Activated CD4-positive, CD25-positive, alpha-beta regulatory T cell treated with anti-CD3 and anti-CD28 coated beads, Interleukin-2, amount 50 U/mL, for 16 hours (primary cell): ENCODE data around the gene TTLL9.

Source experiments
- DNase-seq: peaks from one replicate; pipeline ENCODE4 v3.0.0-alpha.2; 2020; ENCODE audit warnings: low read depth, low spot score

The TTLL9 gene

GRCh38 chr20:31857861-31858759 lies 12.3 kb upstream of the TTLL9 start:
- no peak for DNase-seq

DNA sequence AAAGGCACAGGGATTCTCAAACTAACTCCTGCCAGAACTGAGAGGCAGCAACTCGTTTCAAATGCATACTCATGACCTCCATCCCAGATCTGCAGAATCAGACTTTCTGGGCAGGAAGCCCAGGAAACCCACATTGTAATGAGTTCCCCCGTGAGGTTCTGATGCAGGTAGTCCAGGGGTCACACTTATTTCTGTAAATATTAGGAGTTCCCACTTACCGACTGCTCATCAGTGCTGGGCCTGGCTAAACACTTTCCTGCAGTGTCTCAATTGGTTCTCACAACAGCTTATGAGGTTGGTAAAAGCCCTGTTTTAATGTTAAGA lies 11.7 kb upstream of the TTLL9 start:
- DNase-seq: no peak

- DNase-seq: no peak
Observed at GRCh38 chr20:31859266-31859997, 11.0 kb upstream of the TTLL9 start.

DNA sequence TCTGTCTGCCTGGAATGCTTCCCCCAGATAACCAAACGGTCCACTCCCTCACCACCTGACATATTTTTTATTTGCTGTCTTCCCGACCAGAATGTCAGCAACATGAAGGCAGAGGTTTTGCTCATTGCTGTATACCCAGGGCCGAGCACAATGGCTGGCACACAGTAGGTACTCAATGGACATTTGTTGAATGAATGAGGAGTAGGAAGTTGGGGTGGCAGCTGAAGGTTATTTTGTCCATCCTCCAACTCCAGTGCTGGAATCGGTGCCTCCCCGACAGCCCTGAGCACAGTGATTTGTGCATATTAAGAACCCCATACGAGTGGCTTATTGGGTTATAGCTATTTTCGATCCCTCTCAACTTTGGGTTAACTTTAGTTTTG lies 10.4 kb upstream of the TTLL9 start:
- DNase-seq: no peak

- no peak for DNase-seq
Observed at GRCh38 chr20:31860390-31861134, 9.9 kb upstream of the TTLL9 start.

DNA sequence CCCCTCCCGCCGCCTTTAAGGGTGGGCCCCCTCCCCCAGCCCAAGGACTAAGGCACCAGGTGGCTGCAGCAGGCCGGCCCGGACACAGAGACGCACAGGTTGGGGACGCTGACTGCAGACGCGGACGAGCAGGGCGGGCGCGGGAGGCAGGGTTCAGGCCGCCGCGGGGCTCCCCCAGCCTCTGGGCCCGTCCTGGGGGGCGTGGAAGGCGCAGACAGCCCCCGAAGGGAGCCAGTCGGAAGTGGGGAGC lies 9.4 kb upstream of the TTLL9 start:
- no peak for DNase-seq

- DNase-seq: peak; percentile 23
Observed at GRCh38 chr20:31861385-31862156, 8.9 kb upstream of the TTLL9 start.

DNA sequence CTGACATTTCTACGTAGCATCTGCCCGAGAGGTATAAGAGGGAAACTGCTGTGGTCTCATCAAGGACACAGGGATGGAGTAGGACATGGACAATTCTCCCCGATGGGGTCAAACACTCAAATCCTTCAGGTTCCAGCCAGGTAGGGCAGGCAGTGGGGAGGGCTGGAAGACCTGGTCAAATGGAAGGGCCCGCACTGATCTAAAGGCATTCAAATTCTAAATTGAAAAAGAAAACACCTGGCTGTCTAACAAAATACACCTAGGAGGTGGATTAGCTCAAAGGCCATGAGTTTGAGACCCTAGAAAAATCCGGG lies 8.3 kb upstream of the TTLL9 start:
- DNase-seq: no peak

- DNase-seq: no peak
Observed at GRCh38 chr20:31862506-31862905, 7.9 kb upstream of the TTLL9 start.

DNA sequence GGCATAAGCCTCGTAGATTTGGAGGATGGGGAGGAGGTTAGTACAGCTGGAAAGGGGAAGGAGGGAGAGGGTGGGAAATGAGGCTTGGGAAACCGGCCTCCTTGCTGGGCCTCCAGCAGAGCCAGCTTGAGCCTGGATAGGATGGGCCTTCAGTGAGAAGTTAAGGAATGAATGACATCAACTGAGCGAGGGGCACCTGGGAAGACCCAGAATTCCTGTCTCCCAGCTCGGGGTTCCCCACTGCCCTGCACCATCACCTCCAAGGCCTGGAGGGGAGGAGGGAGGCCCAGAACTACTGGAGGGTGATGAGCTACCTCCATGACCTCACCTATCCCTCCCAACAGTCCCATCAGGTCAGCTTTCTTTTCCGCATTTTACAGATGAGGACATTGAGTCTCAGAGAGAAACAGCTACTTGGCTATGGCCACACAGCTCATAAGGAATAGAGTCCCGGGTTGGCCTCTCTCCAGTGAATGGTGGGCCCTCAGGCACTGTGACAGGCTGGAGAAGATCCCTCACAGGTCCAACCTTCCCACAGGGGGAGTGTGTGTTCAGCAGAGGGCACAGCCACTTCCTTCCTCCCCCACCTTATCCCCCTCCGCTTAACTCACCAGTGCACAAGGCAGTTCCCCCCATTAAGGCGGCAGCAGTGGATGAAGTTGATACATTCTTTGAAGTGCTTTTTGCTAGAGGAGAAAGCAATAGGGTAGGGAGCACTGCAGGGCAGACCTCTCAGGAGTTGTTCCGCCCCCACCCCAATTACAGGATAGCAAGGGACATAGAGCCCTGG lies 6.9 kb upstream of the TTLL9 start:
- DNase-seq: no peak

DNA sequence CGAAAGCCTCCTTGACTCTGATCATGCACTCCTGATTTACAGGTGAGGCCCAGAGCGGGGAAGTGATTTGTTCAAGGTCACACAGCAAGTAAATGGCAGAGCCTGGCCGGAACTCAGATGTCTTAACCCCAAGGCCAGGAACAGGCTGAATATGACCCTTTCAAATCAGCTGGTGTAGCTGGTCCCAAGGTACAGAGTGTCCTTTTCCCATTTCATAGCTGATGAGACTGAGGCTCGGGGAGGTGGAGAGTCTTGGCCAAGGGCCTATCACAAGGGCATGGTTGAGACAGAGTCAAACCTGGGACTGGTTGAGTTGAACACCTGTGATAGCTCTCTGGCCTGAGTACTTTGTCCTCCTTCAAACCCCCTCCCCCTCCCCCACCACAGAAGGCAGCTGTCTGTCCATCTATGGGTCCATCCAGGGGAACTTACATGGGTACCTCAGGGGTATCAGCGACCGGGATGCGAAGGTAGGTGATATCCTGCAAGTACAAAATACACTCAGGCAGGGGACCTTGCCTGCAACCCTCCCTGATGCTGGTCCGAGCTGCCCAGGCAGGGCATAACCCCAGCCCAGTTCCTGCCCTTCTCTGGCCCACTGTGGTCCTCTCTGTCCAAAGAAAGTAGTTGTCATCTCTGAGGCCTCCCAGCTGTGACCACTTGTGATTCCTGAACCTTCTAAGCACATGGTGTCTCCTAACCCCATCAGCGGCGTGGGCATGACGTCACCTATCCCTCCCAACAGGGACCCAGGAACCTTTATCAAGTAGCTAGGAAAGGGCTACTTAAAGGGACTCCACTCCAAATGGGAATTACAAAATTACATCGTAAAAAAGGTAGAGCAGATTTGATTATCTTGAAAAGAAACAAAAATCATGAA lies 5.7 kb upstream of the TTLL9 start:
- DNase-seq: no peak

DNA sequence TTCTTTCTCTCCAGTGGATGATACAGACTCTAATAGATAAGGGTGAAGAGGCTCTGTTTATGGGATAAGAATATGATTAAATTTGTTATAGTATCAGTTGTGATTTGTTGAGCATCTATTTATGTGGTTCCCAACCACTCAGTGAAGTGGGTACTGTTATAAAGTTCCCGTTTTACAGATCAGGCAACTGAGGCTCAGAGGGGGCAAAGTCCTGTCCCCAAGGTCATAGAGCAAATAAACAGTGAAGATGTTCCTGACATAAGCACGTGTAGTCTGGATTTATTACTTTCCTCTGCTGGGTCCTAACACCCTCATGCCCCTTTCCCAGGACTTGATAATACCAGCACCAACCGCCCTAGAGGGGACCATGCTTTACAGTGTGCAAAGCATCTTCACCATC lies 4.2 kb upstream of the TTLL9 start:
- no peak for DNase-seq

DNA sequence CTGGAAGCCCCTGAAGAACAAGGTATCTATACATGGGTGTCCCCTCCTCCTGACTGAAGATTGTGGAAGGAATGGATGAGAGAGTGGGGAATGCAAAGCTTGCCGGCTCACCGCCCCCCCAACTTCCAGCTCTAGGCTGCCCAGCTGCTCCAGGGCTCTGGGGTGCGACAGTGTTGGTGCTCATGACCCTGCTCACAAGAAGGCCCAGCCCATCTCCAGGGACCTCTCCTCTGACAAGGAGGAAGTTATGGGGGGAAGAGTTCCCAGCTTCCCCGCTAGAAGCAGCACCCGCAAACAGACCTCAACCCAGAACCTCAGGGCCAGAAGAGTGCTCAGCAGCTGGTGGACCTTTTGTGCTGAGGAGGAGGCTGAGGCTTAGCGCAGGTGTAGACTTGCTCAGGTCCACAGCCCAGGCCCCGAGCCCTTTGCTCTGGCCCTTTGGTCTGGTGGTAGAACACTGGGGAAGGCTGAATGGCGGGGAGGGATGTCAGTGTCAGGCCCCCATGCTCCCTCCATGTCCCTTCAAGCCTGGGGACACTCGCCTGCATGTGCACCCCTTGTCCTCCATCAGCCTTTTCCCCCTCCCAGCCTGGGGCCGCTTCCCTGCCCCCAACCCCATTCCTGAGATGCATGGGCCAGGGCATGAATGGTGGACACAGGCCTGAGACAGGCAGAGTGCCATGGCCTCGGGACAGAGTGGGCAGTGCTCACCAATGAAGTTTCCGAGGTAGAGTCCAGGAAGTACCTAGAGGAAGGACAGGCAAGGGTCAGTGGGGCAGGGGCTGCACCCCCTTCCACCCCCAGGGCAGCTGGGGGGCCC lies 1.4 kb upstream of the TTLL9 start:
- DNase-seq: no peak

- DNase-seq: no peak
Observed at GRCh38 chr20:31869673-31869941, 827 bp upstream of the TTLL9 start.

DNA sequence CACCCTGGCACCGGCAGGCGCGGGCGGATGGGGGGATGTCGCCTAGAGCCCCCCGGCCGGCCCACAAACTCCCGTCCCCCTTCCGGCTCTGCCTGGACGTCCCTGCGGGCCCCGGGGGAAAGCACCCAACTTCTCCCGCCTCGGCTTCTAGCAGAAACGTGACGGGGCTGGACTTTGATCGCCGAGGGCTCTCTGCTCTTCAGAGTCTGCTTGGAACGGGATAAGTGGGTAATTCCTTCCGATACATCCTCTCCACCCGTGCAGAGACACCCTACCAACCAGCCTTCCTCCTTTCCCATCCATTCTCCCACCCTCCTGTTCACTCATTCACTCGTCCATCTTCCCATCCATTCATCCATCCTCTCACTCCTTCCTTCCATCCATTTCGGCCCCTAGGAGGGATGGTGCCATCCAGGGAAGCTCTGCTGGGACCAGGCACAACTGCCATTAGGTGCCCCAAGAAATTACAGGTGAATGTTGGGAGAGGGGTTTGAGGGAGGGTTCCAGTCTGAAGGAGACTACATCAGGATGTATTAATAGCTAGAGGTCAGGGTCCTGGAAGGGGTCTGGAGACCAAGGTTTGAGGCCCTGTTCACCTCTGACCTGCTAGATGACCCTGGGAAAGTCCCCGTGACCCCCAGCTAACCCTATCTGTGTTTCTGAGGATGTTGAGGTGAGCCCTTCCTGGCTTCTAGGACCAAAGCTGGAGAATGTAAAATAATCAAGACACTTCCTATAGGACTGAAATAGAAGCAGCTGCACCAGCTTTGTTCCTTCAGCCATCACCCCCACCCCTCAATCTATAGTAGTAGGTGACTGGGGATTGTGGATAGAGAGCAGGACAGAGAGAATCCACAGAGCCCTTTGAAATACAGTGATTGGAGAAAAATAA lies 538 bp downstream of the TTLL9 start:
- no peak for DNase-seq

DNA sequence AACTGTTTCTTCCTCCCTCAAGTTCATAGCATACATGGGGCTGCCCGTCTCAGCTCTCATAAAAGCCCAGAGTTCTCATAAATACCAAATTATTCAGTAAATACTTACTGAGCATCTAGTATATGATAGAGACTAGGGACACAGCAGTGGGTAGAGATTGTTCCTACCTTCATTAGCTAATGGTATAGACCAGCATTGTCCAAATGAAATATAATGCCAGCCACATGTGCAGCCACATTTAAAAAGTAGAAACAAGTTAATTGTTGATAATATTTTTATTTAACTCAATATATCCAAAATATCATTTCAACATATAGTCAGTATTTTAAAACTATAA lies 1.2 kb downstream of the TTLL9 start:
- no peak for DNase-seq

- DNase-seq: no peak
Observed at GRCh38 chr20:31872406-31872805, 2.0 kb downstream of the TTLL9 start.

DNA sequence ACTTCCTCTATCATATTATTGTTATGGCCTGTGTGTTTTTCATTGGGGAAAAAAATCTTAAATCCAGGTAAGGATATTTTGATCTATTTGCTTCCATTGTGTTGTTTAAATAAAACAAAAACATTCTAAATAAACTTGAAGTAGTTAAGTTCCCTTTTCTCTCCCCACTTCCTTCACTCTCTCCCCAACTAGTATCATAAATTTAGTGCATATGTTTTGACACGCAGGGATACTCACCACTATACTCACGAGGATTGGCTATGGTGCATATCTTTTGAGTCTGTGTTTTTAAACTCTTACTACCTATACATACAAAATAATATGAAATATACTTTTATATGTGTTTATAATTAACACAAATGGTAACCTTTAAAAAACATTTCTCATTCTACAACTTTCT lies 5.2 kb downstream of the TTLL9 start:
- DNase-seq: no peak

GRCh38 chr20:31877684-31878083 lies 7.2 kb downstream of the TTLL9 start:
- no peak for DNase-seq
